Trophoblast cell (in vitro differentiated cells and primary cell): ENCODE data around the gene URB2.

Source experiments
- DNase-seq, 2 donors: peaks; one replicate each; pipeline ENCODE4 v3.0.0-alpha.2; 2016
- H2AFZ ChIP-seq: 2 replicates; pipeline ENCODE4 v1.6.1; 2013; ENCODE audit warnings: low read length, moderate library complexity, mild to moderate bottlenecking; ENCODE audit not compliant: insufficient read depth, poor library complexity
- H2AK5ac ChIP-seq: 2 replicates; pipeline ENCODE4 v1.6.1; 2013; ENCODE audit warnings: mild to moderate bottlenecking, low read length
- H2BK120ac ChIP-seq: 2 replicates; pipeline ENCODE4 v1.6.1; 2013; ENCODE audit warnings: low read length, mild to moderate bottlenecking, moderate library complexity; ENCODE audit not compliant: insufficient read depth, poor library complexity
- H2BK12ac ChIP-seq: 2 replicates; pipeline ENCODE4 v1.6.1; 2013; ENCODE audit warnings: mild to moderate bottlenecking, low read length, moderate library complexity
- H2BK5ac ChIP-seq: 2 replicates; pipeline ENCODE4 v1.6.1; 2013; ENCODE audit warnings: low read length, low read depth, moderate library complexity, mild to moderate bottlenecking; ENCODE audit not compliant: poor library complexity
- H3K14ac ChIP-seq: 2 replicates; pipeline ENCODE4 v1.6.1; 2013; ENCODE audit warnings: mild to moderate bottlenecking, low read length
- H3K18ac ChIP-seq: 2 replicates; pipeline ENCODE4 v1.6.1; 2013; ENCODE audit warnings: mild to moderate bottlenecking, low read length
- H3K23ac ChIP-seq: 2 replicates; pipeline ENCODE4 v1.6.1; 2013; ENCODE audit warnings: low read length
- H3K27ac ChIP-seq: 2 replicates; pipeline ENCODE4 v1.5.1; 2013; ENCODE audit warnings: low read depth, mild to moderate bottlenecking, inconsistent platforms, low read length, moderate library complexity
- H3K27me3 ChIP-seq: 2 replicates; pipeline ENCODE4 v1.6.1; 2013; ENCODE audit warnings: inconsistent platforms, mild to moderate bottlenecking, low read length, moderate library complexity; ENCODE audit not compliant: insufficient read depth
- H3K36me3 ChIP-seq, 2 experiments: 1 replicate in 1 of 2; 2 replicates in 1 of 2; pipeline ENCODE4 v1.6.1; 2013; ENCODE audit warnings: low read length in 2 of 2, mild to moderate bottlenecking in 2 of 2, moderate library complexity in 1 of 2; ENCODE audit not compliant: insufficient read depth in 2 of 2, control insufficient read depth in 1 of 2
- H3K4ac ChIP-seq: 2 replicates; pipeline ENCODE4 v1.6.1; 2013; ENCODE audit warnings: low read depth, mild to moderate bottlenecking, low read length, moderate library complexity
- H3K4me1 ChIP-seq, 2 experiments: 1 replicate in 1 of 2; 2 replicates in 1 of 2; pipeline ENCODE4 v1.6.1; 2013; ENCODE audit warnings: low read length in 2 of 2, mild to moderate bottlenecking in 2 of 2, moderate library complexity in 1 of 2; ENCODE audit not compliant: insufficient read depth in 2 of 2, control insufficient read depth in 1 of 2
- H3K4me2 ChIP-seq: 2 replicates; pipeline ENCODE4 v1.6.1; 2013; ENCODE audit warnings: inconsistent platforms, mild to moderate bottlenecking, low read length, moderate library complexity
- H3K4me3 ChIP-seq: 2 replicates; pipeline ENCODE4 v1.5.1; 2013; ENCODE audit warnings: mild to moderate bottlenecking, low read depth, low read length, inconsistent platforms
- H3K79me1 ChIP-seq: one replicate; pipeline ENCODE4 v1.6.1; 2013; ENCODE audit warnings: low read length
- H3K79me2 ChIP-seq: 2 replicates; pipeline ENCODE4 v1.6.1; 2013; ENCODE audit warnings: low read length, mild to moderate bottlenecking; ENCODE audit not compliant: control insufficient read depth, insufficient read depth, poor library complexity
- H3K9ac ChIP-seq: 2 replicates; pipeline ENCODE4 v1.6.1; 2013; ENCODE audit warnings: mild to moderate bottlenecking, low read length
- H3K9me3 ChIP-seq: 2 replicates; pipeline ENCODE4 v1.6.1; 2013; ENCODE audit warnings: low read depth, mild to moderate bottlenecking, control low read depth, inconsistent platforms, low read length; ENCODE audit not compliant: insufficient read depth
- H4K12ac ChIP-seq: 2 replicates; pipeline ENCODE4 v1.6.1; 2013; ENCODE audit warnings: low read depth, mild to moderate bottlenecking, low read length, moderate library complexity
- H4K8ac ChIP-seq: 2 replicates; pipeline ENCODE4 v1.6.1; 2013; ENCODE audit warnings: low read depth, mild to moderate bottlenecking, low read length, moderate library complexity
- H4K91ac ChIP-seq: one replicate; pipeline ENCODE4 v1.6.1; 2013; ENCODE audit warnings: low read depth, mild to moderate bottlenecking, low read length, moderate library complexity
- WGBS: extraction: QIAGEN DNeasy Blood & Tissue Kit; methylation state at CpG from one replicate; pipeline ENCODE4 v1.1.7; 2013; ENCODE audit warnings: missing lambda C conversion rate; ENCODE audit not compliant: insufficient read length, insufficient coverage; ENCODE audit errors: extremely low coverage; 5-methylcytosine and 5-hydroxymethylcytosine counted together

The URB2 gene

GRCh38 chr1:229597877-229598276 is 28.2 kb upstream of the URB2 start:
- DNase-seq: no peak
- Histone ChIP-seq H4K91ac (no peak overlapping the region), H2BK5ac (no peak overlapping the region), H3K23ac (no peak overlapping the region), H3K4me3 (no peak overlapping the region), H3K4ac (no peak overlapping the region), H3K79me1 (no peaks in the 10 kb centered on the region), H3K14ac (no peak overlapping the region), H3K27ac (no peak overlapping the region), H3K18ac (no peak overlapping the region), H2AK5ac (no peak overlapping the region), H3K4me1 (no peaks in the 10 kb centered on the region), H3K9ac (no peak overlapping the region), H4K12ac (no peak overlapping the region), H4K8ac (no peak overlapping the region), H3K4me2 (no peak overlapping the region), H2BK120ac (no peak overlapping the region), H3K27me3 (no peaks in the 10 kb centered on the region), H3K36me3 (peaks cover 21 to 34% of the 10 kb centered on the region in 2 experiments), H3K9me3 (peaks cover 3% of the 10 kb centered on the region), H2AFZ (no peak overlapping the region), H3K79me2 (no peaks in the 10 kb centered on the region), H2BK12ac (no peak overlapping the region)
- WGBS: no CpG with 5 or more reads among the region's 3 CpGs

- no peak overlapping the region for H2BK12ac ChIP-seq
- H3K9me3 ChIP-seq: peaks cover 3% of the 10 kb centered on the region
- no peak overlapping the region for H2BK5ac ChIP-seq
- no peak overlapping the region for H2AFZ ChIP-seq
- peak in 1 of 2 donors; percentile 37 for DNase-seq
- no CpG with 5 or more reads among the region's 3 CpGs for WGBS
- no peak overlapping the region for H4K8ac ChIP-seq
- no peak overlapping the region for H2BK120ac ChIP-seq
- H3K27me3 ChIP-seq: no peaks in the 10 kb centered on the region
- no peak overlapping the region for H3K4me3 ChIP-seq
- H3K14ac ChIP-seq: no peak overlapping the region
- peaks cover 16 to 30% of the 10 kb centered on the region in 2 experiments for H3K36me3 ChIP-seq
- H4K12ac ChIP-seq: no peak overlapping the region
- H3K27ac ChIP-seq: no peak overlapping the region
- H3K79me2 ChIP-seq: no peaks in the 10 kb centered on the region
- H2AK5ac ChIP-seq: no peak overlapping the region
- no peak overlapping the region for H4K91ac ChIP-seq
- H3K23ac ChIP-seq: no peak overlapping the region
- no peak overlapping the region for H3K9ac ChIP-seq
- no peak overlapping the region for H3K18ac ChIP-seq
- no peak overlapping the region for H3K4me2 ChIP-seq
- H3K4me1 ChIP-seq: no peaks in the 10 kb centered on the region
- H3K4ac ChIP-seq: no peak overlapping the region
- no peaks in the 10 kb centered on the region for H3K79me1 ChIP-seq
Observed at GRCh38 chr1:229599218-229599954, 26.7 kb upstream of the URB2 start.

GRCh38 chr1:229600229-229600628 is 25.8 kb upstream of the URB2 start:
- H3K27me3 ChIP-seq: no peaks in the 10 kb centered on the region
- no peak overlapping the region for H3K9ac ChIP-seq
- H3K14ac ChIP-seq: no peak overlapping the region
- H3K36me3 ChIP-seq: peaks cover 10 to 25% of the 10 kb centered on the region in 2 experiments
- no peak overlapping the region for H4K91ac ChIP-seq
- WGBS: no CpG with 5 or more reads among the region's 5 CpGs
- no peak overlapping the region for H2AK5ac ChIP-seq
- H2BK120ac ChIP-seq: no peak overlapping the region
- no peak overlapping the region for H3K4ac ChIP-seq
- no peak overlapping the region for H3K27ac ChIP-seq
- no peak overlapping the region for H3K4me3 ChIP-seq
- no peak overlapping the region for H3K4me2 ChIP-seq
- no peak overlapping the region for H4K12ac ChIP-seq
- DNase-seq: no peak
- no peak overlapping the region for H3K23ac ChIP-seq
- no peaks in the 10 kb centered on the region for H3K9me3 ChIP-seq
- no peak overlapping the region for H2BK12ac ChIP-seq
- H2AFZ ChIP-seq: no peak overlapping the region
- H2BK5ac ChIP-seq: no peak overlapping the region
- H3K79me1 ChIP-seq: no peaks in the 10 kb centered on the region
- no peak overlapping the region for H3K18ac ChIP-seq
- H3K79me2 ChIP-seq: no peaks in the 10 kb centered on the region
- H4K8ac ChIP-seq: no peak overlapping the region
- H3K4me1 ChIP-seq: no peaks in the 10 kb centered on the region

- no peak overlapping the region for H3K4ac ChIP-seq
- H3K4me2 ChIP-seq: no peak overlapping the region
- no peak overlapping the region for H3K18ac ChIP-seq
- H3K4me3 ChIP-seq: no peak overlapping the region
- DNase-seq: no peak
- H3K79me2 ChIP-seq: no peaks in the 10 kb centered on the region
- no peak overlapping the region for H2AFZ ChIP-seq
- no peak overlapping the region for H2BK5ac ChIP-seq
- no peaks in the 10 kb centered on the region for H3K27me3 ChIP-seq
- H3K9me3 ChIP-seq: no peaks in the 10 kb centered on the region
- no peak overlapping the region for H3K9ac ChIP-seq
- H4K8ac ChIP-seq: no peak overlapping the region
- H3K79me1 ChIP-seq: no peaks in the 10 kb centered on the region
- peaks cover 9 to 24% of the 10 kb centered on the region in 2 experiments for H3K36me3 ChIP-seq
- no peak overlapping the region for H4K12ac ChIP-seq
- no peaks in the 10 kb centered on the region for H3K4me1 ChIP-seq
- H3K23ac ChIP-seq: no peak overlapping the region
- H2AK5ac ChIP-seq: no peak overlapping the region
- H2BK120ac ChIP-seq: no peak overlapping the region
- no peak overlapping the region for H2BK12ac ChIP-seq
- WGBS: no CpG with 5 or more reads among the region's 7 CpGs
- H4K91ac ChIP-seq: no peak overlapping the region
- H3K27ac ChIP-seq: no peak overlapping the region
- no peak overlapping the region for H3K14ac ChIP-seq
Observed at GRCh38 chr1:229603371-229604005, 22.6 kb upstream of the URB2 start.
